IPS-NIHi7 (cell line): ENCODE results near the gene MAP3K6.
"Not testable (repeated sequence)": the region's sequence is repeated elsewhere in the genome, so short reads cannot be mapped to it uniquely, and the experiment has no call there.

ENCODE experiments used
- DNase-seq: peaks from one replicate; pipeline ENCODE4 v3.0.0; 2012; ENCODE audit warnings: mixed read lengths; ENCODE audit errors: extremely low spot score

The MAP3K6 gene

GRCh38 chr1:27366411-27367159, at the start of gene MAP3K6:
Gene MAP3K6 (minus strand): TSS chr1:27366961. CDS start chr1:27366597, 364 bp downstream.
- DNase-seq = peak; percentile 80

- DNase-seq = no peak
Measured at GRCh38 chr1:27414091-27414490, 47.3 kb upstream of the MAP3K6 start.

- no peak for DNase-seq
Measured at GRCh38 chr1:27413004-27413403, 46.2 kb upstream of the MAP3K6 start.

- no peak for DNase-seq
Measured at GRCh38 chr1:27412502-27412901, 45.7 kb upstream of the MAP3K6 start.

- no peak for DNase-seq
Measured at GRCh38 chr1:27410709-27411108, 43.9 kb upstream of the MAP3K6 start.

GRCh38 chr1:27409669-27410068, 42.9 kb upstream of the MAP3K6 start:
- no peak for DNase-seq

GRCh38 chr1:27408151-27408550, 41.4 kb upstream of the MAP3K6 start:
- DNase-seq = no peak

- not testable (repeated sequence) for DNase-seq
Measured at GRCh38 chr1:27406791-27407190, 40.0 kb upstream of the MAP3K6 start.

- DNase-seq = no peak
Measured at GRCh38 chr1:27406362-27406680, 39.6 kb upstream of the MAP3K6 start.

- DNase-seq = not testable (repeated sequence)
Measured at GRCh38 chr1:27405598-27406361, 39.0 kb upstream of the MAP3K6 start.

- DNase-seq = peak; percentile 58
Measured at GRCh38 chr1:27405074-27405473, 38.3 kb upstream of the MAP3K6 start.

GRCh38 chr1:27403931-27404330, 37.2 kb upstream of the MAP3K6 start:
- no peak for DNase-seq

GRCh38 chr1:27403065-27403726, 36.4 kb upstream of the MAP3K6 start:
- peak; percentile 60 for DNase-seq

- peak; percentile 57 for DNase-seq
Measured at GRCh38 chr1:27402349-27402754, 35.6 kb upstream of the MAP3K6 start.

- DNase-seq = no peak
Measured at GRCh38 chr1:27400963-27401341, 34.2 kb upstream of the MAP3K6 start.

- DNase-seq = no peak
Measured at GRCh38 chr1:27400082-27400962, 33.6 kb upstream of the MAP3K6 start.

- no peak for DNase-seq
Measured at GRCh38 chr1:27399251-27400025, 32.7 kb upstream of the MAP3K6 start.

- no peak for DNase-seq
Measured at GRCh38 chr1:27398405-27399149, 31.8 kb upstream of the MAP3K6 start.

- no peak for DNase-seq
Measured at GRCh38 chr1:27397749-27398148, 31.0 kb upstream of the MAP3K6 start.

- DNase-seq = no peak
Measured at GRCh38 chr1:27397110-27397509, 30.3 kb upstream of the MAP3K6 start.
